Transverse colon (tissue), 4 donors: ENCODE results near the gene TRIP13. TPM values are rescaled to one million over a fixed set of nuclear protein-coding genes. Genes with fewer than 3 reads are reported as not detected.

Source experiments
- DNase-seq: peaks from one replicate; pipeline ENCODE4 v3.0.0-alpha.2; 2019
- H3K27ac ChIP-seq, 4 donors: fragments of 200-600 bp; sonication (generic); 2 replicates each; pipeline ENCODE4 v1.5.1; 2016 to 2018; ENCODE audit warnings: inconsistent platforms in 4 of 4
- H3K27me3 ChIP-seq: fragments of 200-600 bp; sonication (generic); 2 replicates; pipeline ENCODE4 v1.5.1; 2017; ENCODE audit warnings: inconsistent platforms
- H3K36me3 ChIP-seq, 4 donors: fragments of 200-600 bp; sonication (generic); 2 replicates each; pipeline ENCODE4 v1.5.1; 2017 to 2019; ENCODE audit warnings: inconsistent platforms in 4 of 4
- H3K4me1 ChIP-seq, 4 donors: fragments of 200-600 bp; sonication (generic); 2 replicates each; pipeline ENCODE4 v1.5.1; 2017 to 2020; ENCODE audit warnings: inconsistent platforms in 4 of 4
- H3K4me3 ChIP-seq, 4 donors: fragments of 200-600 bp; sonication (generic); 1 replicate in 1 of 4; 2 replicates in 3 of 4; pipeline versions ENCODE4 v1.5.1 to v1.6.1; 2017 to 2019; ENCODE audit warnings: inconsistent platforms in 4 of 4
- H3K9me3 ChIP-seq, 2 donors: fragments of 200-600 bp; sonication (generic); 2 replicates each; pipeline ENCODE4 v1.5.1; 2017 to 2019; ENCODE audit warnings: inconsistent platforms in 2 of 2
- EP300 ChIP-seq: sonication (generic); formaldehyde crosslinking; IDR thresholded peaks from one replicate; pipeline ENCODE4 v1.6.1; 2017; ENCODE audit warnings: antibody characterized with exemption, low read depth
- POLR2A ChIP-seq: fragments of 450-650 bp; IDR thresholded peaks from one replicate; pipeline ENCODE4 v1.6.1; 2016; ENCODE audit warnings: antibody characterized with exemption, mild to moderate bottlenecking, moderate library complexity
- POLR2AphosphoS5 ChIP-seq, 3 donors: sonication (generic); formaldehyde crosslinking; IDR thresholded peaks; one replicate each; pipeline ENCODE4 v1.6.1; 2016; ENCODE audit warnings: antibody characterized with exemption in 3 of 3
- WGBS, 2 donors: methylation state at CpG; one replicate each; pipeline ENCODE4 v1.1.5; 2018; ENCODE audit warnings: low coverage in 1 of 2; 5-methylcytosine and 5-hydroxymethylcytosine counted together
- in situ Hi-C, 4 donors: fragments of 200-750 bp; cut with MboI; loops; one replicate each; pipeline versions ENCODE4 v1.15.0 to v1.15.1; 2017; ENCODE audit warnings: low sequenced_read_pairs in 3 of 4, low pct_ligation_motif_present in 1 of 4, low pct_unique_long_range_greater_than_20kb in 1 of 4
- intact Hi-C: fragments of 100-400 bp; cut with DNase I; formaldehyde crosslinking; loops from one replicate; pipeline ENCODE4 v1.15.1; 2023; ENCODE audit warnings: low total_unique reads
- total RNA-seq, 4 donors: library from RNA; depleted of rRNA; stranded (reverse); fragments of >200 nt; gene quantifications; one replicate each; pipeline ENCODE4 v1.1.0, GENCODE V29; 2016
- TF ChIP-seq, protein P1 (sequence below), 5 experiments: fragments of 200-600 bp in 3 of 5; fragments of 450-650 bp in 2 of 5; sonication (generic) in 3 of 5; IDR thresholded peaks; 1 replicate in 2 of 5; 2 replicates in 3 of 5; pipeline ENCODE4 v1.5.1; 2016 to 2017; ENCODE audit warnings: antibody characterized with exemption in 5 of 5, inconsistent platforms in 3 of 5, mild to moderate bottlenecking in 2 of 5, moderate library complexity in 1 of 5

Gene TRIP13
- total RNA-seq, 4 donors from 2014 or later: 0.41 to 4.1 (median 2.2) TPM; not detected in 1

- in situ Hi-C loops: no loop called here
- TF ChIP-seq, protein P1, sequence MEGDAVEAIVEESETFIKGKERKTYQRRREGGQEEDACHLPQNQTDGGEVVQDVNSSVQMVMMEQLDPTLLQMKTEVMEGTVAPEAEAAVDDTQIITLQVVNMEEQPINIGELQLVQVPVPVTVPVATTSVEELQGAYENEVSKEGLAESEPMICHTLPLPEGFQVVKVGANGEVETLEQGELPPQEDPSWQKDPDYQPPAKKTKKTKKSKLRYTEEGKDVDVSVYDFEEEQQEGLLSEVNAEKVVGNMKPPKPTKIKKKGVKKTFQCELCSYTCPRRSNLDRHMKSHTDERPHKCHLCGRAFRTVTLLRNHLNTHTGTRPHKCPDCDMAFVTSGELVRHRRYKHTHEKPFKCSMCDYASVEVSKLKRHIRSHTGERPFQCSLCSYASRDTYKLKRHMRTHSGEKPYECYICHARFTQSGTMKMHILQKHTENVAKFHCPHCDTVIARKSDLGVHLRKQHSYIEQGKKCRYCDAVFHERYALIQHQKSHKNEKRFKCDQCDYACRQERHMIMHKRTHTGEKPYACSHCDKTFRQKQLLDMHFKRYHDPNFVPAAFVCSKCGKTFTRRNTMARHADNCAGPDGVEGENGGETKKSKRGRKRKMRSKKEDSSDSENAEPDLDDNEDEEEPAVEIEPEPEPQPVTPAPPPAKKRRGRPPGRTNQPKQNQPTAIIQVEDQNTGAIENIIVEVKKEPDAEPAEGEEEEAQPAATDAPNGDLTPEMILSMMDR (IDR thresholded peaks at IDR 0.05): no peak
- TF ChIP-seq EP300: no peak
- no peak for TF ChIP-seq POLR2AphosphoS5 (IDR thresholded peaks at IDR 0.05)
- no peak for TF ChIP-seq POLR2A
Observed at GRCh38 chr5:855771-856530, 36.7 kb upstream of the TRIP13 start.

GRCh38 chr5:856531-857425 lies 35.9 kb upstream of the TRIP13 start:
- 78% methylated on average over 7 to 16 of the region's 16 CpGs for WGBS, 2 donors
- intact Hi-C loops (no loop called here), in situ Hi-C loops (no loop called here)
- H3K27me3 ChIP-seq: peaks cover 8% of the 10 kb centered on the region
- no peak for DNase-seq
- H3K4me1 ChIP-seq: no peaks in the 10 kb centered on the region
- H3K4me3 ChIP-seq: no peak overlapping the region
- H3K27ac ChIP-seq: no peak overlapping the region
- no peaks in the 10 kb centered on the region for H3K36me3 ChIP-seq
- no peaks in the 10 kb centered on the region for H3K9me3 ChIP-seq
- TF ChIP-seq EP300 (no peak), POLR2AphosphoS5 (IDR thresholded peaks at IDR 0.05) (no peak)

More at GRCh38 chr5:855771-856530, 36.7 kb upstream of the TRIP13 start:
- no peaks in the 10 kb centered on the region for H3K4me1 ChIP-seq
- H3K4me3 ChIP-seq: no peak overlapping the region
- peaks cover 15% of the 10 kb centered on the region for H3K27me3 ChIP-seq
- intact Hi-C loops: no loop called here
- H3K9me3 ChIP-seq: no peaks in the 10 kb centered on the region
- H3K36me3 ChIP-seq: no peaks in the 10 kb centered on the region
- no peak overlapping the region for H3K27ac ChIP-seq
- 68 to 96% methylated on average over 3 to 14 of the region's 21 CpGs for WGBS, 2 donors
- no peak for DNase-seq

DNA sequence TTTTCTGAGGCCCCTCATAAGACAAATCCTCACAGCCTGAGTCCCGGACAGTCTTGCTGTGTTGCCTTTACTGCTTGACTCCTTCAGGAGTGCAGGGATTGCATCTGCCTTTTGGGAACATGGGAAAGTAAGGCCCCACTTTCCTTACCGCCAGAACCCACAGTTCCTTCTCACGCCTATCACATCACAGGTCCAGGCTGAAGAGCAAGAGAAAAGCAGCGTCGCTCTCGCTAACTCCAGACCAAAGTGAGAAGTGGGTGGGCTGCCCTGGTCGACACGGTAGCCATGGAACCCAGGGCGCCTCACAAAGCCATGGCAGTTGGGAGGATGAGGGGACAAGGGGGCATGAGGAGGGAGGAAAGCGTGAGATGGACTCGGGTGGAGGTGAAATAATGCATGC lies 34.0 kb upstream of the TRIP13 start:
- Histone ChIP-seq H3K36me3 (peaks cover 0 to 6% (median 0%) of the 10 kb centered on the region in 4 donors), H3K4me3 (no peak overlapping the region), H3K27ac (no peak overlapping the region), H3K9me3 (no peaks in the 10 kb centered on the region), H3K27me3 (no peaks in the 10 kb centered on the region), H3K4me1 (no peaks in the 10 kb centered on the region)
- in situ Hi-C loops (no loop called here), intact Hi-C loops (no loop called here)
- DNase-seq: no peak
- TF ChIP-seq, protein P1 (IDR thresholded peaks at IDR 0.05): no peak
- TF ChIP-seq POLR2A (no peak), POLR2AphosphoS5 (IDR thresholded peaks at IDR 0.05) (no peak)
- 83 to 87% methylated on average over 3 to 11 of the region's 11 CpGs for WGBS, 2 donors

DNA sequence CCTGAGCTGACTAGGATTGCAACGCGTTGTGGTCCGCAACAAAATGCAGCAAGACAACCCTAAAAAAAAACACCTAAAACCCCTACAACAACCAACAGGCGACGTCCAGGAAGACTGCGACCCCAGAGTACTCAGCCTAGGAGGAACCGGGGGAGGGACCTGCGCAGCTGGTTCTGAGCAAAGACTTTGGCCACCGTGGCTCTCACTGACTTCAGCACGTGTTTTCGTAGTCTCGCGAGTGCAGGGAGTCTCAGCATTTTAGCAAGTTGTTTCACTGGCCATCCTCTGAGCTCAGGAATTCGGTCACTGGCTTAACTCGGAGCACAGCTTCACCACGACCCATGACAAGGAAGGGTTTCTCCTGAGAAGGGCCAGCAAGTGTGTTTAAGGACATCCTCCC lies 33.3 kb upstream of the TRIP13 start:
- 90 to 100% methylated on average over 4 to 16 of the region's 16 CpGs for WGBS, 2 donors
- TF ChIP-seq POLR2AphosphoS5 (IDR thresholded peaks at IDR 0.05): no peak
- no peak for TF ChIP-seq POLR2A
- TF ChIP-seq, protein P1 (IDR thresholded peaks at IDR 0.05): no peak
- TF ChIP-seq EP300: no peak
- DNase-seq: no peak

More for the DNA sequence above, 33.3 kb upstream of the TRIP13 start:
- H3K27ac ChIP-seq: no peak overlapping the region
- intact Hi-C loops (no loop called here), in situ Hi-C loops (no loop called here)
- no peaks in the 10 kb centered on the region for H3K9me3 ChIP-seq
- no peak overlapping the region for H3K4me3 ChIP-seq
- H3K36me3 ChIP-seq: peaks cover 0 to 13% (median 0%) of the 10 kb centered on the region in 4 donors
- no peaks in the 10 kb centered on the region for H3K27me3 ChIP-seq
- H3K4me1 ChIP-seq: no peaks in the 10 kb centered on the region
